Testis (tissue), 3 donors: Measurements from ENCODE around the gene APBB1. TPM values are rescaled to one million over a fixed set of nuclear protein-coding genes. Genes with fewer than 3 reads are reported as not detected.

Experiments used
- DNase-seq: peaks from one replicate; pipeline ENCODE4 v3.0.0-alpha.2; 2019
- H3K27ac ChIP-seq, 2 donors: fragments of 200-600 bp; sonication (generic); one replicate each; pipeline ENCODE4 v1.5.1; 2019
- H3K27me3 ChIP-seq: fragments of 200-600 bp; sonication (generic); one replicate; pipeline ENCODE4 v1.5.1; 2019
- H3K36me3 ChIP-seq: fragments of 200-600 bp; sonication (generic); one replicate; pipeline ENCODE4 v1.5.1; 2017; ENCODE audit warnings: low read depth; ENCODE audit errors: missing control alignments
- H3K4me1 ChIP-seq: fragments of 200-600 bp; sonication (generic); one replicate; pipeline ENCODE4 v1.5.1; 2019
- H3K4me3 ChIP-seq, 2 donors: fragments of 200-600 bp; sonication (generic); one replicate each; pipeline ENCODE4 v1.5.1; 2017 to 2019
- H3K9me3 ChIP-seq: fragments of 200-600 bp; sonication (generic); one replicate; pipeline ENCODE4 v1.5.1; 2017
- POLR2A ChIP-seq: fragments of 450-650 bp; IDR thresholded peaks from one replicate; pipeline ENCODE4 v1.6.1; 2017; ENCODE audit warnings: antibody characterized with exemption, mild to moderate bottlenecking, moderate library complexity
- WGBS, 2 donors: methylation state at CpG; one replicate each; pipeline ENCODE4 v1.1.5; 2018; 5-methylcytosine and 5-hydroxymethylcytosine counted together
- intact Hi-C: fragments of 100-400 bp; cut with DNase I; formaldehyde crosslinking; loops from one replicate; pipeline ENCODE4 v1.15.1; 2023; ENCODE audit warnings: low total_unique reads
- polyA plus RNA-seq: library from polyadenylated mRNA; stranded (reverse); fragments of 350-450 nt; fragmentation: Illumina TruSeq; extraction: RNeasy Lipid Tissue Mini Kit (QIAGEN cat#74804); gene quantifications from one replicate; pipeline ENCODE4 v1.2.3, GENCODE V29; 2014; ENCODE audit warnings: low read depth, low replicate concordance; ENCODE audit not compliant: insufficient read depth
- total RNA-seq, 2 donors: library from RNA; depleted of rRNA; stranded (reverse); fragments of >200 nt; gene quantifications; one replicate each; pipeline ENCODE4 v1.2.3, GENCODE V29; 2016
- TF ChIP-seq, protein P1 (sequence below), 3 experiments: fragments of 450-650 bp in 2 of 3; fragments of 200-600 bp in 1 of 3; sonication (generic) in 1 of 3; IDR thresholded peaks; one replicate each; pipeline ENCODE4 v1.5.1; 2016 to 2019; ENCODE audit warnings: antibody characterized with exemption in 3 of 3, mild to moderate bottlenecking in 2 of 3, moderate library complexity in 1 of 3

APBB1 gene
- total and polyA plus RNA-seq, 3 donors from 2014 or later: 42.6 to 57.3 (median 43.7) TPM

DNA sequence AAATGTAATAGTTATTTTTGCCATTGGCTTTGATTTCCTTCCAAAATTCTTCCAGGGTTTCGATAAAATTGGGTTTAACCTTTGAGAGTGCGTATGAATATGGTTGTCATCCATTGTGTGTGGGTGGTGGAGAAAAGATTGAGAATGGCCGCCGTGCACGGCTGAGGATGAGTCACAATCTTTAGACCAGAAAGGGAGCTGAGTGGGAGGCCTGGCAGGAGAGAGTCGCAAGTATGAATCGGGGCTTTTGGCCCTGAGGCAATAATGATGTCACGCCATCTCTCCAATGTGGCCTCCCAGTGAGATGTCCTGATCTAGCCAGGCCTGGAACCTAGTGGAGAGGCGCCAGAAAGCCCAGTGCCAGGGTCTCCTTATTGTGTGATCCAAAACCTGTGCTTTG is 61.7 kb downstream of the APBB1 start:
- H3K4me3 ChIP-seq: no peak overlapping the region
- H3K4me1 ChIP-seq: no peaks in the 10 kb centered on the region
- no peaks in the 10 kb centered on the region for H3K27me3 ChIP-seq
- intact Hi-C loops: no loop called here
- WGBS, 2 donors: 45 to 59% methylated on average over 9 of the region's 9 CpGs
- no peaks in the 10 kb centered on the region for H3K9me3 ChIP-seq
- TF ChIP-seq, protein P1, sequence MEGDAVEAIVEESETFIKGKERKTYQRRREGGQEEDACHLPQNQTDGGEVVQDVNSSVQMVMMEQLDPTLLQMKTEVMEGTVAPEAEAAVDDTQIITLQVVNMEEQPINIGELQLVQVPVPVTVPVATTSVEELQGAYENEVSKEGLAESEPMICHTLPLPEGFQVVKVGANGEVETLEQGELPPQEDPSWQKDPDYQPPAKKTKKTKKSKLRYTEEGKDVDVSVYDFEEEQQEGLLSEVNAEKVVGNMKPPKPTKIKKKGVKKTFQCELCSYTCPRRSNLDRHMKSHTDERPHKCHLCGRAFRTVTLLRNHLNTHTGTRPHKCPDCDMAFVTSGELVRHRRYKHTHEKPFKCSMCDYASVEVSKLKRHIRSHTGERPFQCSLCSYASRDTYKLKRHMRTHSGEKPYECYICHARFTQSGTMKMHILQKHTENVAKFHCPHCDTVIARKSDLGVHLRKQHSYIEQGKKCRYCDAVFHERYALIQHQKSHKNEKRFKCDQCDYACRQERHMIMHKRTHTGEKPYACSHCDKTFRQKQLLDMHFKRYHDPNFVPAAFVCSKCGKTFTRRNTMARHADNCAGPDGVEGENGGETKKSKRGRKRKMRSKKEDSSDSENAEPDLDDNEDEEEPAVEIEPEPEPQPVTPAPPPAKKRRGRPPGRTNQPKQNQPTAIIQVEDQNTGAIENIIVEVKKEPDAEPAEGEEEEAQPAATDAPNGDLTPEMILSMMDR (IDR thresholded peaks at IDR 0.05): no peak
- TF ChIP-seq POLR2A: no peak
- no peak overlapping the region for H3K27ac ChIP-seq
- no peaks in the 10 kb centered on the region for H3K36me3 ChIP-seq
- DNase-seq: no peak

DNA sequence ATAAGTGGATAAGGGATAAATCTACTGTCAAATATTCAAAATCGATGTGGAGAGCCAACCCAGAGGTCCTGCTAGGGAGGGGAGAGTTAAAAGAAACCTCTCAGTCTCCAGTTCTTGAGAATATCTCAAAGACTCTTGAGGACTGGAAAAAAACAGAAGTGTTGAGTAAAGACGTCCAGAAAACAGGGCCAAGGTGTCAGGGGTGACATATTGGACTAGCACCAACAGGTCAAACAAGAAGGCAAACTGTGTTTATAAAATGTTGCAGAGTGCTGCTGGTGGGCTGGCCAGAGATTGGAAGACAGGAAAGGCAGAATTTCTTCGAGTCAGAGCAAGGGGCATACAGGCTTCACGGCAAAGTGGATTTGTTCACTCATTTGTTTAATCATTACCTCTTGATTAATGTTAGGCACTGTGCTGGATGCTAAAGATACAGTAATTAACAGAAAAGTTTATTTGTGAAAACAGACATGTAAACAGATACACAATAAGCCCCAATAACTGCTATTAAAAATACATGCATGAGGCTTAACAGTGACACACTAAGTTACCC is 62.3 kb downstream of the APBB1 start:
- TF ChIP-seq, protein P1 (IDR thresholded peaks at IDR 0.05): no peak
- TF ChIP-seq POLR2A: no peak
- no peak for DNase-seq
- no peaks in the 10 kb centered on the region for H3K9me3 ChIP-seq
- intact Hi-C loops: no loop called here
- H3K27ac ChIP-seq: no peak overlapping the region
- H3K27me3 ChIP-seq: no peaks in the 10 kb centered on the region
- no peaks in the 10 kb centered on the region for H3K4me1 ChIP-seq
- no peak overlapping the region for H3K4me3 ChIP-seq
- WGBS, 2 donors: 60 to 69% methylated on average over 4 of the region's 4 CpGs
- H3K36me3 ChIP-seq: no peaks in the 10 kb centered on the region

DNA sequence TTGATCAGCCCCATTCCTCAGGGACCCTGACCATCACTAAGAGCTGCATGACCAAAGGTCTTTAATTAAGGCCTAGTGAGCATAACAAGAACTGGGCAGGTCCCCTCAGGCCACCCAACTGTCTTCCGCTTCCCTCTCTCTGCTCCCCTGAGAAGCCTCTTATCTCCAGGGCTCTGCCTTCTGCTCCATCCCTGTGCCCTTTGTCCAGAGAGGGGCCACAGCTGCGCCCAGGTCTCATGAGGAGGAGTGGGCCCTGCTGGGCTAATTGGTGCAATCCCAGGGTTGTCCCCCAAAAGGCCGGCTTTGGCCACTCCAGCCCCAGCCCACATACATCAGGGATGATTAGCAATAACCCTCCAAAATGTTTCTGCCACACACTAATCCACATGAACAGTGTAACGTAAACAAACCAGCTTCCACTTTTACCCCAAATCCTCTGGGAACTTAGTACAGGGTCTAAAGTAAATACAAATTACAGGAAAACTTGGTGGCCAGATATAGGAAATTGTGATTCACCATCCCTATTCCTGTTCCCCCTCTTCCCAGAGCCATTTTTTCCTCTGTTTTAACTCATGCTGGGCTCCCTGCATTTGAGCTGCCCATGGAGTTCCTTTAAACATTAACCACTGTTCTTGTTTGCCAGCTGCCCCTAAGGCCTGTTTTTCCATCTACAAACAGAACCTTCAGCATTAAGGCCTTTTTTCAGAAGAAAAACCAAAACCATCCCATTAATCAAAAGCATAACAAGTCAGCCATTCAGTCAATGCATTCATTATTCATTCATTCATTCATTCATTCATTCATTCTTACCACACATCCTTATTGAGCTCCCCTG is 64.0 kb downstream of the APBB1 start:
- TF ChIP-seq, protein P1 (IDR thresholded peaks at IDR 0.05): no peak
- TF ChIP-seq POLR2A: no peak

DNA sequence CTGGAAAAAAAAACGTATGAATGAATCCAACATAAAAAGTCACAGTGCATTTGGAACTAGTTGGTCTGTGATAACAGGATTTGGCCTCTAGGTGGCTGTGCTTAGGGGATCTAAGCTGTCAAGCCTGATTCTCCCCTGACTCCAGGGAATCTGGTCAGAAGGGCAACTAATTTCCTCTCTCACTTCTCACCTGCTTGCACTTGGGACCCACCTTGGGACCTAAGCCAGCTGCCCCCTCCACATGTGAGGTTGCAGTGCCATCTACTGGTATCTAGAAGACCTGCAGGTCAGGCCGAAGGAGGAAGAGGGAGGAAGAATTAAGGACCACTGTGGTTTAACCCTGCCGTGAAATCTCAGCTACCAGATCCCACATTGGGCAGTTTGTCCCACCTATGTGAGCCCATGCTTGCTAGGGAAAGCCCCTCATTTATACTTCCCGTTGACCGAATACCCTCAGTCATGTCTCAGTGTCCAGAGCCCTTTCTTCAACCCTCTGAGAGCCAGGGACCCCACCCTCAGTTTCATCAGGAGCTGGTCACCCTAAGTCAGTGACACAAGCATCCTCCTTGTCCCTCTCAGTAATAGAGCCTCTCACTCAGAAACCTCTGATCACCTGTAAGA is 65.4 kb downstream of the APBB1 start:
- Histone ChIP-seq H3K9me3 (no peaks in the 10 kb centered on the region), H3K4me3 (no peak overlapping the region), H3K4me1 (no peaks in the 10 kb centered on the region), H3K27ac (no peak overlapping the region), H3K36me3 (no peaks in the 10 kb centered on the region), H3K27me3 (no peaks in the 10 kb centered on the region)
- intact Hi-C loops: no loop called here
- 30 to 31% methylated on average over 5 of the region's 5 CpGs for WGBS, 2 donors
- TF ChIP-seq, protein P1 (IDR thresholded peaks at IDR 0.05): peak; percentile 62 to 80 (median 75)
- TF ChIP-seq POLR2A: no peak
- peak; percentile 54 for DNase-seq

More for the DNA sequence above, 64.0 kb downstream of the APBB1 start:
- intact Hi-C loops: no loop called here
- Histone ChIP-seq H3K27me3 (no peaks in the 10 kb centered on the region), H3K27ac (no peak overlapping the region), H3K36me3 (no peaks in the 10 kb centered on the region), H3K4me1 (no peaks in the 10 kb centered on the region), H3K4me3 (no peak overlapping the region), H3K9me3 (no peaks in the 10 kb centered on the region)
- 88% methylated on average over 4 of the region's 4 CpGs for WGBS, 2 donors
- no peak for DNase-seq
